ENCODE measurements around the gene CETN2.
"Not testable (repeated sequence)": the region's sequence is repeated elsewhere in the genome, so short reads cannot be mapped to it uniquely, and the experiment has no call there.

The CETN2 gene

DNA sequence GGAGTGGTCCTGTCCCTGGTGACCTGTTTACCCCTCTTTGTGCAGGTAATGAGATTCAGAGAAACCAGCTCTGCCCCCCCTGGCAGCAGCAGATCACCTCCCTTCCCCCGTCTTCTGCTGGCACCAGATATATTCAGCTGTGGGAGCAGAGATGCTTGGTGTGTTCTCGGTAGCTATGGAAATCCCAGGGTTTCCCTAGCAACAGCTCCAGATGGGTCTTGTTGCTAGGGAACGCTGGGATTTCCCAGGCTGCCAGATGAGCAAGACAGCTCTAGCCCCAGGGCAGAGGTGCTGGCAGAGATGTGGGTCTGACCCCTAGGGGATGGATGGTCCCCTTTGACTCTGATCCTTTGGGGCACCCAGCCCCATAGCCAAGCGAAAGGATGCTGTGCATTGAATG, 20.2 kb downstream of the CETN2 start:
- Histone ChIP-seq H3K9ac (ENCODE audit: low read length) (no peak overlapping the region), H3K79me2 (ENCODE audit: insufficient read depth, low read length) (no peaks in the 10 kb centered on the region), H3K4me3 (ENCODE audit: insufficient read depth, low read length, poor library complexity, severe bottlenecking) (no peak overlapping the region), H3F3A (ENCODE audit: insufficient read depth) (no peaks in the 10 kb centered on the region), H3K9me3 (ENCODE audit: insufficient read depth, low read length) (no peaks in the 10 kb centered on the region), H3K27ac (ENCODE audit: low read depth, low read length) (no peak overlapping the region), H2AFZ (ENCODE audit: low read depth, low read length, severe bottlenecking) (no peak overlapping the region), H3K36me3 (ENCODE audit: low read length) (no peaks in the 10 kb centered on the region), H3K4me2 (ENCODE audit: low read depth, low read length, poor library complexity, severe bottlenecking) (no peak overlapping the region), H3K9me2 (replicated peaks; ENCODE audit: insufficient read depth, low read length) (no peaks in the 10 kb centered on the region), H3K27me3 (ENCODE audit: low read length) (no peaks in the 10 kb centered on the region), H4K20me1 (ENCODE audit: low read depth, low read length) (no peaks in the 10 kb centered on the region)
- TF ChIP-seq, protein P1, sequence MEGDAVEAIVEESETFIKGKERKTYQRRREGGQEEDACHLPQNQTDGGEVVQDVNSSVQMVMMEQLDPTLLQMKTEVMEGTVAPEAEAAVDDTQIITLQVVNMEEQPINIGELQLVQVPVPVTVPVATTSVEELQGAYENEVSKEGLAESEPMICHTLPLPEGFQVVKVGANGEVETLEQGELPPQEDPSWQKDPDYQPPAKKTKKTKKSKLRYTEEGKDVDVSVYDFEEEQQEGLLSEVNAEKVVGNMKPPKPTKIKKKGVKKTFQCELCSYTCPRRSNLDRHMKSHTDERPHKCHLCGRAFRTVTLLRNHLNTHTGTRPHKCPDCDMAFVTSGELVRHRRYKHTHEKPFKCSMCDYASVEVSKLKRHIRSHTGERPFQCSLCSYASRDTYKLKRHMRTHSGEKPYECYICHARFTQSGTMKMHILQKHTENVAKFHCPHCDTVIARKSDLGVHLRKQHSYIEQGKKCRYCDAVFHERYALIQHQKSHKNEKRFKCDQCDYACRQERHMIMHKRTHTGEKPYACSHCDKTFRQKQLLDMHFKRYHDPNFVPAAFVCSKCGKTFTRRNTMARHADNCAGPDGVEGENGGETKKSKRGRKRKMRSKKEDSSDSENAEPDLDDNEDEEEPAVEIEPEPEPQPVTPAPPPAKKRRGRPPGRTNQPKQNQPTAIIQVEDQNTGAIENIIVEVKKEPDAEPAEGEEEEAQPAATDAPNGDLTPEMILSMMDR (IDR thresholded peaks at IDR 0.05; ENCODE audit: insufficient read depth, low read length, poor library complexity, severe bottlenecking) = no peak
- no peak for TF ChIP-seq EZH2phosphoT487 (conservative IDR thresholded peaks at IDR 0.05; ENCODE audit: low read length)

DNA sequence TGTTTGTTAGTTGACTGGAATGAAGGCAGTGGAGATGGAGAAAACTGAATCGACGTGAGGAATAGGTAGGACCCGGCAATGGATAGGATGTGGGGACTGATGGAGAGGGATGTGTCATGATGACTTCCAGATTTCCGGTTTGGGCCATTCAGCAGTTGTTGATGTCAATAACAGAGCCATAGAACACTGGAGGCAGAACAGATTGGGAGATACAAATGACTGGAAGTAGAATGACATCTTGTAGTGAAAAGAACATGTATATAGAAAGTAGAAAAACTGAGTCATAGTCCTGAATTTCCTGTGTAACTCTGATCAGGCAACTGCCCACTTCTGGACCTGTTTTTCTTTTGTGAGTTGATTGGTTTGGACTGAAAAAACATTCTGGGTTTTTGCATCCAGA, 24.5 kb downstream of the CETN2 start:
- H3K4me3 ChIP-seq (ENCODE audit: insufficient read depth, low read length, poor library complexity, severe bottlenecking) = no peak overlapping the region
- H3K4me2 ChIP-seq (ENCODE audit: low read depth, low read length, poor library complexity, severe bottlenecking) = no peak overlapping the region
- H3F3A ChIP-seq (ENCODE audit: insufficient read depth) = no peaks in the 10 kb centered on the region
- no peak for TF ChIP-seq EZH2phosphoT487 (conservative IDR thresholded peaks at IDR 0.05; ENCODE audit: low read length)
- TF ChIP-seq, protein P1 (IDR thresholded peaks at IDR 0.05; ENCODE audit: insufficient read depth, low read length, poor library complexity, severe bottlenecking) = no peak
- H3K27me3 ChIP-seq (ENCODE audit: low read length) = no peaks in the 10 kb centered on the region
- no peaks in the 10 kb centered on the region for H3K9me3 ChIP-seq (ENCODE audit: insufficient read depth, low read length)
- no peaks in the 10 kb centered on the region for H4K20me1 ChIP-seq (ENCODE audit: low read depth, low read length)
- no peaks in the 10 kb centered on the region for H3K79me2 ChIP-seq (ENCODE audit: insufficient read depth, low read length)
- no peak overlapping the region for H2AFZ ChIP-seq (ENCODE audit: low read depth, low read length, severe bottlenecking)
- no peak overlapping the region for H3K27ac ChIP-seq (ENCODE audit: low read depth, low read length)
- H3K36me3 ChIP-seq (ENCODE audit: low read length) = no peaks in the 10 kb centered on the region
- no peak overlapping the region for H3K9ac ChIP-seq (ENCODE audit: low read length)
- H3K9me2 ChIP-seq (replicated peaks; ENCODE audit: insufficient read depth, low read length) = no peaks in the 10 kb centered on the region

DNA sequence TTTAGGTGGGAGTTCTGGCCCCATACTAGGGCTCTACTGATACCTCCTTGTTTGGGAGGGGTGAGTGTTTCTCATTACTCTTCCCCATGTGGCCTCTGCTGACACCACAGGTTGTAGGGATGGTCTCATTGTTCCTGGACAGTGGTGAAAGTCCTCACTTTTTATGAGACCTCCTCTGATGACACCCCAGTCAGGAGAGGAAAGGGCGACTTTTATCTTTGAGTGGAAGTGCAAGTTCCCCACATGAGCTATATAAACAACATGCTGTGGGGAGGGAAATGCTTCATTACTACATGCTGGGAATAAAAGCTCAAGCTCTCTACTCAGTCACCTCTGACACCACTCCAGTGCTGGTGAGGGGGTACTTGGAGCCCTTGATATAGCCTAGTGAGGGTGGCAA, 31.6 kb downstream of the CETN2 start:
- H4K20me1 ChIP-seq (ENCODE audit: low read depth, low read length) = no peaks in the 10 kb centered on the region
- no peak overlapping the region for H3K4me2 ChIP-seq (ENCODE audit: low read depth, low read length, poor library complexity, severe bottlenecking)
- no peaks in the 10 kb centered on the region for H3K9me3 ChIP-seq (ENCODE audit: insufficient read depth, low read length)
- TF ChIP-seq, protein P1 (IDR thresholded peaks at IDR 0.05; ENCODE audit: insufficient read depth, low read length, poor library complexity, severe bottlenecking) = no peak
- TF ChIP-seq EZH2phosphoT487 (conservative IDR thresholded peaks at IDR 0.05; ENCODE audit: low read length) = no peak
- no peaks in the 10 kb centered on the region for H3K79me2 ChIP-seq (ENCODE audit: insufficient read depth, low read length)
- no peak overlapping the region for H3K9ac ChIP-seq (ENCODE audit: low read length)
- no peaks in the 10 kb centered on the region for H3K27me3 ChIP-seq (ENCODE audit: low read length)
- H3F3A ChIP-seq (ENCODE audit: insufficient read depth) = no peaks in the 10 kb centered on the region
- H3K27ac ChIP-seq (ENCODE audit: low read depth, low read length) = no peak overlapping the region
- no peak overlapping the region for H3K4me3 ChIP-seq (ENCODE audit: insufficient read depth, low read length, poor library complexity, severe bottlenecking)
- no peaks in the 10 kb centered on the region for H3K9me2 ChIP-seq (replicated peaks; ENCODE audit: insufficient read depth, low read length)
- no peaks in the 10 kb centered on the region for H3K36me3 ChIP-seq (ENCODE audit: low read length)
- H2AFZ ChIP-seq (ENCODE audit: low read depth, low read length, severe bottlenecking) = no peak overlapping the region

DNA sequence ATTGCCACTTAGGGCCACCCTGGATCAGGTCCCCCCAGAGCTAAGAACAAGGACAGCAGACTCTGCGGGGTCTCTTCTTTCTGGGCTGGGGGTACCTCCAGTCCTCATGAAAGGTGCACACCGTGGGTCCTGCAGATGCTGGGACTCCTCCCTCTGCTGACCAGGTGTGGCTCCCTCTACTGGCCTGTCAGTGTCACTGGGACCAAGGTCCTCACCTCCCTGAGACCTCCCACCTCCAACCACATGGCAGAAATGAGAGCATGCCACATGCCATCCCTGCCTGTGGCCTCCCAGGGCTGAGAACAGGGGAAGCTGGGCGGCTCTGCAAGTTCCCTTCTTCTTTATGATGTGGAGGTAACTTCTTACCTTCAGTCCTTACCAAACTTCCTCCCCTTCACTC, 43.5 kb downstream of the CETN2 start:
- H3K4me3 ChIP-seq (ENCODE audit: insufficient read depth, low read length, poor library complexity, severe bottlenecking); H3K36me3 ChIP-seq (ENCODE audit: low read length); H3K9me3 ChIP-seq (ENCODE audit: insufficient read depth, low read length); H4K20me1 ChIP-seq (ENCODE audit: low read depth, low read length); H3K9me2 ChIP-seq (replicated peaks; ENCODE audit: insufficient read depth, low read length); H3K9ac ChIP-seq (ENCODE audit: low read length); H3F3A ChIP-seq (ENCODE audit: insufficient read depth); H3K27ac ChIP-seq (ENCODE audit: low read depth, low read length); H3K27me3 ChIP-seq (ENCODE audit: low read length); H3K79me2 ChIP-seq (ENCODE audit: insufficient read depth, low read length); H2AFZ ChIP-seq (ENCODE audit: low read depth, low read length, severe bottlenecking); H3K4me2 ChIP-seq (ENCODE audit: low read depth, low read length, poor library complexity, severe bottlenecking): not testable (repeated sequence)
